Neural cell (in vitro differentiated cells): ENCODE results near the gene CXorf49B.
"Not testable (repeated sequence)": the region's sequence is repeated elsewhere in the genome, so short reads cannot be mapped to it uniquely, and the experiment has no call there.

Source experiments
- EZH2 ChIP-seq: fragments of 200-600, 300-800 bp; shearing (Covaris generic), sonication (generic); IDR thresholded peaks from 2 replicates; pipeline ENCODE4 v1.6.1; 2014; ENCODE audit warnings: antibody characterized with exemption, low read length, borderline replicate concordance, mild to moderate bottlenecking; ENCODE audit not compliant: insufficient read depth, poor library complexity, severe bottlenecking
- POLR2AphosphoS5 ChIP-seq: IDR thresholded peaks from 2 replicates; pipeline ENCODE4 v1.6.1; 2012
- REST ChIP-seq: IDR thresholded peaks from 2 replicates; pipeline ENCODE4 v1.6.1; 2012; ENCODE audit warnings: borderline replicate concordance
- TF ChIP-seq, protein P1 (sequence below): fragments of 450-650 bp; IDR thresholded peaks from 2 replicates; pipeline ENCODE4 v1.5.1; 2014; ENCODE audit warnings: antibody characterized with exemption, mild to moderate bottlenecking, moderate library complexity; ENCODE audit not compliant: poor library complexity, severe bottlenecking

DNA sequence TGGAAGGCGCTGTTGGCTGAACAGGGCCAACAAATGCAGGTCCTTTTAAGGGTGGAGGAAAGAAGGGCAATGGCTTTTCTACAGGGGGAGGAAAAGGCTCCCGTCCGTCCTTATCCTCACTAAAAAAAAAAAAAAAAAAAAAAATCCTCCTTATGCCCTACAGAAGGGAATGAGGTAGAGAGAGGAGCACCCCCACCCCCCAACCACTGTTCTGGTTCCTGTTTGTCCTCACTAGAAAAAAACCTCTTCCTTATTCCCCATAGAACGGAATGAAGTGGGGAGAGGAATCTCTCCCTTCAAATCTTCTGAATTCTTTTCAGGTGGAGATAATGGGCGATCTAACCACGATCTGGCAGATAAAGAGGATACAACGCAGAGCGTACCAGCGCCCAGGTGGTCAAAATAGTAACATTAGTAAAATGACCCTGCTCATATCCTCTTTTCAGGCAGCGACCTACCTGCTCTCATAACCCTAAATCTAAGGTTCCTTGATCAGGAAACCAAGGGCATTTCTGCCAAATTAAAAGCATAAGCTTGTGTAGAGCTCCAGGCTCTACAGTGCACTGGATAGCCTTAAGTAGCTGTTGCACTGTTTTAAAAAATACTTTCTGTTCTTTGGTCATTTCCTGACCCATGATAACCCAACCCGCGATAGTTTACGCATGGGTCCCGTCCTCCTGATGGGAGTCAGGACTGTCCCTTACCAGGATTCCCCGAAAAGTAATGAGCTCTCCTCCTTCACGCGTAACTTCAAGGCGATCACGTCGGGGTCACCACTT lies 20.6 kb downstream of the CXorf49B start:
- not testable (repeated sequence) for TF ChIP-seq EZH2, POLR2AphosphoS5, REST
- TF ChIP-seq, protein P1, sequence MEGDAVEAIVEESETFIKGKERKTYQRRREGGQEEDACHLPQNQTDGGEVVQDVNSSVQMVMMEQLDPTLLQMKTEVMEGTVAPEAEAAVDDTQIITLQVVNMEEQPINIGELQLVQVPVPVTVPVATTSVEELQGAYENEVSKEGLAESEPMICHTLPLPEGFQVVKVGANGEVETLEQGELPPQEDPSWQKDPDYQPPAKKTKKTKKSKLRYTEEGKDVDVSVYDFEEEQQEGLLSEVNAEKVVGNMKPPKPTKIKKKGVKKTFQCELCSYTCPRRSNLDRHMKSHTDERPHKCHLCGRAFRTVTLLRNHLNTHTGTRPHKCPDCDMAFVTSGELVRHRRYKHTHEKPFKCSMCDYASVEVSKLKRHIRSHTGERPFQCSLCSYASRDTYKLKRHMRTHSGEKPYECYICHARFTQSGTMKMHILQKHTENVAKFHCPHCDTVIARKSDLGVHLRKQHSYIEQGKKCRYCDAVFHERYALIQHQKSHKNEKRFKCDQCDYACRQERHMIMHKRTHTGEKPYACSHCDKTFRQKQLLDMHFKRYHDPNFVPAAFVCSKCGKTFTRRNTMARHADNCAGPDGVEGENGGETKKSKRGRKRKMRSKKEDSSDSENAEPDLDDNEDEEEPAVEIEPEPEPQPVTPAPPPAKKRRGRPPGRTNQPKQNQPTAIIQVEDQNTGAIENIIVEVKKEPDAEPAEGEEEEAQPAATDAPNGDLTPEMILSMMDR, result not testable (repeated sequence)
